ENCODE results near the gene UBE2J2. TPM values are rescaled to one million over a fixed set of nuclear protein-coding genes. Genes with fewer than 3 reads are reported as not detected.
A peak's percentile ranks its signal among the peaks of the same experiment; 100 is the strongest.

The UBE2J2 gene
- total RNA-seq, 1 experiment from 2014 or later: 62.1 TPM

DNA sequence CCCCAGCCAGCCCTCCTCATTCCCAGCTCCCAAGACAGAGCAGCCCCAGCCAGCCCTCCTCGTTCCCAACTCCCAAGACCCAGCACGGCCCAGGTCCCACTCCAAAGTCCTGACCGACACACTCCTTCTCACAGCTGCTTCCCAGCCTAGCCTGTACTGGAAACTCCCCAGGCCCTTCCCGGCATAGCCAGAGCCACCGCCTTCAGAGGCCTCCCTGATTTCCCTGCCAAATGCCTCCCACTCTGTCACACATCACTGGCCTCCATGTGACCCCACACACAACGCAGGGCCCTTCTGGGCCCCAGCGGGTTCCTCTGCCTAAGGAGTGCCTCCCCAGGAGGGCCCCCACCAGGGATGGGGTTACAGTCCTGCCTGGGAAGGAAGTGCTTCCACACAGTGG is 2.8 kb downstream of the UBE2J2 start:
- intact Hi-C loops (cut with micrococcal nuclease): no loop called here
- Mint-ChIP-seq H3K4me1 (ENCODE audit: insufficient read depth, unreplicated experiment) (peaks cover 20% of the 10 kb centered on the region), H3K27ac (ENCODE audit: low read depth, unreplicated experiment) (peak overlapping the region; percentile 61), H3K9me3 (ENCODE audit: unreplicated experiment) (no peaks in the 10 kb centered on the region), H3K36me3 (ENCODE audit: insufficient read depth, unreplicated experiment) (peaks cover 46% of the 10 kb centered on the region), H3K4me3 (ENCODE audit: unreplicated experiment) (peak overlapping the region; percentile 83), H3K27me3 (ENCODE audit: insufficient read depth, unreplicated experiment) (no peaks in the 10 kb centered on the region)
- DNase-seq (ENCODE audit: unreplicated experiment): no peak
- TF ChIP-seq, protein P1, sequence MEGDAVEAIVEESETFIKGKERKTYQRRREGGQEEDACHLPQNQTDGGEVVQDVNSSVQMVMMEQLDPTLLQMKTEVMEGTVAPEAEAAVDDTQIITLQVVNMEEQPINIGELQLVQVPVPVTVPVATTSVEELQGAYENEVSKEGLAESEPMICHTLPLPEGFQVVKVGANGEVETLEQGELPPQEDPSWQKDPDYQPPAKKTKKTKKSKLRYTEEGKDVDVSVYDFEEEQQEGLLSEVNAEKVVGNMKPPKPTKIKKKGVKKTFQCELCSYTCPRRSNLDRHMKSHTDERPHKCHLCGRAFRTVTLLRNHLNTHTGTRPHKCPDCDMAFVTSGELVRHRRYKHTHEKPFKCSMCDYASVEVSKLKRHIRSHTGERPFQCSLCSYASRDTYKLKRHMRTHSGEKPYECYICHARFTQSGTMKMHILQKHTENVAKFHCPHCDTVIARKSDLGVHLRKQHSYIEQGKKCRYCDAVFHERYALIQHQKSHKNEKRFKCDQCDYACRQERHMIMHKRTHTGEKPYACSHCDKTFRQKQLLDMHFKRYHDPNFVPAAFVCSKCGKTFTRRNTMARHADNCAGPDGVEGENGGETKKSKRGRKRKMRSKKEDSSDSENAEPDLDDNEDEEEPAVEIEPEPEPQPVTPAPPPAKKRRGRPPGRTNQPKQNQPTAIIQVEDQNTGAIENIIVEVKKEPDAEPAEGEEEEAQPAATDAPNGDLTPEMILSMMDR (IDR thresholded peaks at IDR 0.05; ENCODE audit: unreplicated experiment): no peak
- ChIA-PET POLR2A (interaction anchor here (1.3 to 1.5 kb wide), 2 partner anchors 11 to 14 kb away, joined by 3 to 8 read pairs; no protein-coding TSS in a partner anchor), CTCF (interaction anchor here (0.9 to 1.2 kb wide), 2 partner anchors 10 to 21 kb away, joined by 3 read pairs; partner anchors contain the start of gene SCNN1D)
- BruUV-seq (replicated peaks): no TSS peak

- intact Hi-C loops (cut with micrococcal nuclease): no loop called here
- ChIA-PET POLR2A (no interaction called here), CTCF (interaction anchor here (0.7 kb wide), 1 partner anchor 104 kb away, joined by 3 read pairs; no protein-coding TSS in a partner anchor)
- BruUV-seq (replicated peaks): no TSS peak
- Mint-ChIP-seq H3K36me3 (ENCODE audit: insufficient read depth, unreplicated experiment) (peaks cover 62% of the 10 kb centered on the region), H3K4me3 (ENCODE audit: unreplicated experiment) (no peak overlapping the region), H3K4me1 (ENCODE audit: insufficient read depth, unreplicated experiment) (peaks cover 32% of the 10 kb centered on the region), H3K9me3 (ENCODE audit: unreplicated experiment) (no peaks in the 10 kb centered on the region), H3K27me3 (ENCODE audit: insufficient read depth, unreplicated experiment) (no peaks in the 10 kb centered on the region), H3K27ac (ENCODE audit: low read depth, unreplicated experiment) (no peak overlapping the region)
- no peak for DNase-seq (ENCODE audit: unreplicated experiment)
- TF ChIP-seq, protein P1 (IDR thresholded peaks at IDR 0.05; ENCODE audit: unreplicated experiment): no peak
These were observed 5.4 kb downstream of the UBE2J2 start for GRCh38 chr1:1268284-1268682.

DNA sequence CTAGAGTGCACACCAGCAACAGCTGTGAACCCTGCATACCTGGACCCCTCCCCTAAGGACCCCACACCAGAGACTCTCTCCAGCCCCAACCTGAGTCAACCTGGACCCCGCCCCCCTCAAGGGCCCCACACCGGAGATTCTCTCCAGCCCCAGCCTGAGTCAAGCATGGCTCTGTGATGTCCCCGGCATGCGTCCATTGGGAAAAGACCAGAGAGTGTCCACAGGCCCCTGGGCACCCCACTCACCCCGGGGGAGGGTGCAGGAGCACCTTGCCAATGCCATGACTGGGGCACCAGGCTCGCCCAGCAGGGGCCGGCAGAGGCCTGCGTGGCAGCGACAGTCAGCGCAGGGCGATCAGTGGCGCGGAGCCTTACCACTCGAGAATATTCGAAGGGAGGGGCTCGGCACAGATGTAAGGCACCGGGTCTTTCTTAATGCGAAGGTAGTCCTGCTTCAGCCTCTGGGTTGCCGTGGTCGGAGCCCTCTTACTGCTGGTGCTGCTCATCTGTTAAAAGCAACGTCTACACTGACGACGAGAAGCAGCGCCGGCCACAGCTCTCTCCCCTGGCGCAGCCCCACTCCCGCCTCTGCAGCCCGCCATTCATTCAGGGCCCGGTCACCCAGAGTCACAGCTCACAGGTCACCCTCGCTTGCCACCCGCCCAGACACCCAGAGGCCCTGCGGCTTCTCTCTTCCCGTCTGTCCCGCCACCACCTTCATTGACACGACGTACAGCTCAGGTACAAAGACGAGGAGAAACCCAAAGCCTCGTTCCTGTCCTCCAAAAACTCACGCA is 6.0 kb downstream of the UBE2J2 start:
- POLR2A ChIA-PET: interaction anchor here (0.6 kb wide), 1 partner anchor 22 kb away, joined by 4 read pairs; no protein-coding TSS in a partner anchor
- TF ChIP-seq, protein P1 (IDR thresholded peaks at IDR 0.05; ENCODE audit: unreplicated experiment): no peak
- DNase-seq (ENCODE audit: unreplicated experiment): no peak
- Mint-ChIP-seq H3K9me3 (ENCODE audit: unreplicated experiment) (no peaks in the 10 kb centered on the region), H3K27ac (ENCODE audit: low read depth, unreplicated experiment) (no peak overlapping the region), H3K4me1 (ENCODE audit: insufficient read depth, unreplicated experiment) (peaks cover 32% of the 10 kb centered on the region), H3K36me3 (ENCODE audit: insufficient read depth, unreplicated experiment) (peaks cover 62% of the 10 kb centered on the region), H3K27me3 (ENCODE audit: insufficient read depth, unreplicated experiment) (no peaks in the 10 kb centered on the region), H3K4me3 (ENCODE audit: unreplicated experiment) (no peak overlapping the region)
- intact Hi-C loops (cut with micrococcal nuclease): no loop called here
- CTCF ChIA-PET: no interaction called here
- no TSS peak for BruUV-seq (replicated peaks)

DNA sequence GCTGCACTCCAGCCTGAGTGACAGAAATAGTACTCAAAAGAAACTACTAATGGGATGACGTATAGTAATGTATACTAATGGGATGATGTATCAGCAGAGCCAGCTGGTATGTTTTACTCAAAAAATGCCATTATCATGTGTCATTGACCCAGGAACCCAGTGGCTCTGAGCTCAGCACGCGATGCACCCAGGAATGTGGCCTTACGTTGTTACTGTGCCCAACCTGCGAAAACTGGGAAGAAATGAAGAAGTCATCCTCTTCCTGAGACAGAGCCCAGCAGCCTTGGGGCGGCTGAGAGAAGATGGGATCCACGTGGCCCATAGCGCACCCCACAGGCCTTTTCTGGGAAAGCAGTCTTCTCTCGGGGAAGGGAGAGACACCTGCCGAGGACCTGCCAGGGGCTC is 8.8 kb downstream of the UBE2J2 start:
- Mint-ChIP-seq H3K4me1 (ENCODE audit: insufficient read depth, unreplicated experiment) (peaks cover 19% of the 10 kb centered on the region), H3K9me3 (ENCODE audit: unreplicated experiment) (no peaks in the 10 kb centered on the region), H3K27ac (ENCODE audit: low read depth, unreplicated experiment) (peak overlapping the region; percentile 51), H3K36me3 (ENCODE audit: insufficient read depth, unreplicated experiment) (peaks cover 65% of the 10 kb centered on the region), H3K4me3 (ENCODE audit: unreplicated experiment) (no peak overlapping the region), H3K27me3 (ENCODE audit: insufficient read depth, unreplicated experiment) (no peaks in the 10 kb centered on the region)
- intact Hi-C loops (cut with micrococcal nuclease): no loop called here
- CTCF ChIA-PET: interaction anchor here (0.6 to 1.3 kb wide), 3 partner anchors 167 to 284 kb away, joined by 3 read pairs; no protein-coding TSS in a partner anchor
- POLR2A ChIA-PET: interaction anchor here (2.1 kb wide), 1 partner anchor 9 kb away, joined by 7 read pairs; the partner anchor contains the start of gene UBE2J2
- peak; percentile 78 for DNase-seq (ENCODE audit: unreplicated experiment)
- BruUV-seq (replicated peaks): no TSS peak
- TF ChIP-seq, protein P1 (IDR thresholded peaks at IDR 0.05; ENCODE audit: unreplicated experiment): peak; percentile 46

Data from MCF 10A (cell line).